ENCODE data around the gene TRIM16.
"Not testable (repeated sequence)": the region's sequence is repeated elsewhere in the genome, so short reads cannot be mapped to it uniquely, and the experiment has no call there.

GRCh38 chr17:15731900-15732299, 47.8 kb upstream of the TRIM16 start, which contains the start of gene TBC1D26:
- not testable (repeated sequence) for TF ChIP-seq CTCF (IDR thresholded peaks at IDR 0.05; ENCODE audit: low read length); EZH2 (IDR thresholded peaks at IDR 0.05; ENCODE audit: borderline replicate concordance, low read length)

All from OCI-LY1 (cell line).